GM23338 (cell line): ENCODE data around the gene SGCG. TPM values are rescaled to one million over a fixed set of nuclear protein-coding genes. Genes with fewer than 3 reads are reported as not detected.

Experiments used
- ATAC-seq: fragments of 200-7000 bp; cut with Tn5 transposase; 3 replicates; pipeline ENCODE4 v1.9.1; 2020
- DNase-seq: peaks from one replicate; pipeline ENCODE4 v3.0.0-alpha.2; 2015; ENCODE audit warnings: low spot score
- H2AFZ ChIP-seq: fragments of 200-600 bp; sonication (generic); 2 replicates; pipeline ENCODE4 v1.8.0; 2016; ENCODE audit warnings: antibody characterized with exemption, mild to moderate bottlenecking, moderate library complexity
- H3F3A ChIP-seq: fragments of 200-600 bp; sonication (generic); replicated peaks from 2 replicates; pipeline ENCODE4 v1.8.0; 2017; ENCODE audit warnings: antibody characterized with exemption, mixed run types, low read depth
- H3K27ac ChIP-seq: fragments of 200-600 bp; sonication (generic); 2 replicates; pipeline ENCODE4 v1.6.1; 2016; ENCODE audit warnings: low read depth
- H3K27me3 ChIP-seq: fragments of 200-600 bp; sonication (generic); 2 replicates; pipeline ENCODE4 v1.8.0; 2016; ENCODE audit warnings: mild to moderate bottlenecking, mixed run types, moderate library complexity; ENCODE audit not compliant: insufficient read depth
- H3K36me3 ChIP-seq: fragments of 200-600 bp; sonication (generic); 2 replicates; pipeline ENCODE4 v1.8.0; 2016; ENCODE audit warnings: mild to moderate bottlenecking; ENCODE audit not compliant: insufficient read depth
- H3K4me1 ChIP-seq: fragments of 200-600 bp; sonication (generic); 2 replicates; pipeline ENCODE4 v1.8.0; 2016; ENCODE audit warnings: mild to moderate bottlenecking, moderate library complexity; ENCODE audit not compliant: insufficient read depth
- H3K4me2 ChIP-seq: fragments of 200-600 bp; sonication (generic); 2 replicates; pipeline ENCODE4 v1.7.1; 2017; ENCODE audit warnings: mixed run types
- H3K4me3 ChIP-seq: fragments of 200-600 bp; sonication (generic); 2 replicates; pipeline ENCODE4 v1.6.1; 2016; ENCODE audit warnings: mixed run types
- H3K79me2 ChIP-seq: fragments of 200-600 bp; sonication (generic); replicated peaks from 2 replicates; pipeline ENCODE4 v1.8.0; 2017; ENCODE audit warnings: mild to moderate bottlenecking; ENCODE audit not compliant: insufficient read depth
- H3K9me2 ChIP-seq: fragments of 200-600 bp; sonication (generic); 2 replicates; pipeline ENCODE4 v1.8.0; 2017; ENCODE audit not compliant: insufficient read depth
- H4K20me1 ChIP-seq: fragments of 200-600 bp; sonication (generic); replicated peaks from 2 replicates; pipeline ENCODE4 v1.8.0; 2017; ENCODE audit warnings: mild to moderate bottlenecking; ENCODE audit not compliant: insufficient read depth
- H3K27ac Mint-ChIP-seq: 2 replicates; pipeline ENCODE4 v1.8.0; 2020; ENCODE audit warnings: inconsistent platforms, mild to moderate bottlenecking, moderate library complexity, mixed read lengths
- H3K27me3 Mint-ChIP-seq: 3 replicates; pipeline ENCODE4 v1.8.0; 2022; ENCODE audit warnings: low read depth, mild to moderate bottlenecking, moderate library complexity, mixed read lengths, inconsistent platforms; ENCODE audit not compliant: insufficient read depth, poor library complexity
- H3K36me3 Mint-ChIP-seq: 3 replicates; pipeline ENCODE4 v1.8.0; 2021; ENCODE audit warnings: low read depth, mild to moderate bottlenecking, inconsistent platforms, moderate library complexity, mixed read lengths
- H3K4me1 Mint-ChIP-seq: 3 replicates; pipeline ENCODE4 v1.8.0; 2020; ENCODE audit warnings: mild to moderate bottlenecking, inconsistent platforms, mixed read lengths
- H3K4me3 Mint-ChIP-seq: 3 replicates; pipeline ENCODE4 v1.8.0; 2021; ENCODE audit warnings: moderate library complexity, mild to moderate bottlenecking, inconsistent platforms, mixed read lengths
- H3K9me3 Mint-ChIP-seq: 3 replicates; pipeline ENCODE4 v1.8.0; 2020; ENCODE audit warnings: moderate library complexity, mild to moderate bottlenecking, inconsistent platforms, mixed read lengths
- CTCF ChIP-seq, 2 experiments: fragments of 200-600 bp in 1 of 2; sonication (generic) in 1 of 2; conservative IDR thresholded peaks; 2 replicates each; pipeline versions ENCODE4 v1.5.1 to v1.6.1; 2016 to 2017; ENCODE audit warnings: antibody characterized with exemption in 2 of 2, low read depth in 2 of 2, mild to moderate bottlenecking in 2 of 2, moderate library complexity in 1 of 2
- ETS1 ChIP-seq: IDR thresholded peaks from 2 replicates; pipeline ENCODE4 v1.6.1; 2016; ENCODE audit warnings: antibody characterized with exemption
- EZH2 ChIP-seq: fragments of 200-600 bp; sonication (generic); IDR thresholded peaks from one replicate; pipeline ENCODE4 v1.8.0; 2017; ENCODE audit warnings: antibody characterized with exemption, mild to moderate bottlenecking, low read depth; ENCODE audit not compliant: unreplicated experiment
- EZH2phosphoT487 ChIP-seq: fragments of 200-600 bp; sonication (generic); IDR thresholded peaks from one replicate; pipeline ENCODE4 v1.8.1; 2018; ENCODE audit warnings: antibody characterized with exemption; ENCODE audit not compliant: unreplicated experiment
- JUNB ChIP-seq: IDR thresholded peaks from one replicate; pipeline ENCODE4 v1.6.1; 2016; ENCODE audit warnings: antibody characterized with exemption; ENCODE audit not compliant: unreplicated experiment
- NANOG ChIP-seq: IDR thresholded peaks from 2 replicates; pipeline ENCODE4 v1.6.1; 2016; ENCODE audit warnings: antibody characterized with exemption, borderline replicate concordance
- REST ChIP-seq: IDR thresholded peaks from one replicate; pipeline ENCODE4 v1.6.1; 2018; ENCODE audit warnings: antibody characterized with exemption; ENCODE audit not compliant: unreplicated experiment
- STAT1 ChIP-seq: IDR thresholded peaks from one replicate; pipeline ENCODE4 v1.6.1; 2016; ENCODE audit warnings: antibody characterized with exemption; ENCODE audit not compliant: unreplicated experiment
- ZNF331 ChIP-seq: fragments of 250-450 bp; sonication (Bioruptor Pico); IDR thresholded peaks from 2 replicates; pipeline ENCODE4 v1.5.0; 2020; ENCODE audit warnings: low read depth, mild to moderate bottlenecking, moderate library complexity
- polyA plus RNA-seq: library from polyadenylated mRNA; unstranded; fragments of >200 nt; fragmentation: Nextera tagmentation; extraction: Ambion mirVana; gene quantifications from 2 replicates; pipeline ENCODE4 v1.2.1, GENCODE V29; 2016
- total RNA-seq: library from RNA; depleted of rRNA; stranded (reverse); fragments of >200 nt; shearing (Covaris generic); gene quantifications from 2 replicates; pipeline ENCODE4 v1.2.3, GENCODE V29; 2014

The SGCG gene
- total and polyA plus RNA-seq, 2 experiments from 2014 or later = not detected

GRCh38 chr13:23330356-23330755, 149.6 kb downstream of the SGCG start:
- H3K4me2 ChIP-seq = no peak overlapping the region
- no peak overlapping the region for H3K27ac Mint-ChIP-seq
- ATAC-seq (no peak), DNase-seq (no peak)
- 0 out of 2 replicates have a peak, but pooled peaks cover 5% of the 10 kb centered on the region for H3K36me3 ChIP-seq
- TF ChIP-seq ZNF331 (CRISPR knock-in tag) (no peak), STAT1 (no peak), EZH2phosphoT487 (no peak), ETS1 (no peak), NANOG (no peak), EZH2 (no peak), CTCF (conservative IDR thresholded peaks at IDR 0.05; ENCODE audit: low read depth in 2 of 2) (no peak)
- H3K9me3 Mint-ChIP-seq = peaks cover 47% of the 10 kb centered on the region
- no peaks in the 10 kb centered on the region for H3K79me2 ChIP-seq
- H3K27me3 ChIP-seq = no peaks in the 10 kb centered on the region
- no peaks in the 10 kb centered on the region for H3F3A ChIP-seq
- H3K4me1 ChIP-seq = no peaks in the 10 kb centered on the region
- H3K4me3 ChIP-seq = no peak overlapping the region
- no peaks in the 10 kb centered on the region; the same call in 1 of the 2 replicates for H3K9me2 ChIP-seq
- H3K4me1 Mint-ChIP-seq = no peaks in the 10 kb centered on the region
- H4K20me1 ChIP-seq = no peaks in the 10 kb centered on the region
- H3K27ac ChIP-seq = no peak overlapping the region
- H3K36me3 Mint-ChIP-seq = peaks cover 61% of the 10 kb centered on the region
- no peak overlapping the region for H3K4me3 Mint-ChIP-seq
- H3K27me3 Mint-ChIP-seq = no peaks in the 10 kb centered on the region
- H2AFZ ChIP-seq = no peak overlapping the region

GRCh38 chr13:23339225-23339624, 158.4 kb downstream of the SGCG start:
- H3K27me3 ChIP-seq = no peaks in the 10 kb centered on the region
- no peak overlapping the region for H3K27ac ChIP-seq
- peaks cover 3% of the 10 kb centered on the region for H3K9me2 ChIP-seq
- no peak for TF ChIP-seq REST
- TF ChIP-seq ETS1 = no peak
- no peak for TF ChIP-seq STAT1
- no peak for TF ChIP-seq JUNB
- no peak for TF ChIP-seq ZNF331 (CRISPR knock-in tag)
- Mint-ChIP-seq H3K4me1 (no peaks in the 10 kb centered on the region), H3K27ac (no peak overlapping the region), H3K27me3 (no peaks in the 10 kb centered on the region), H3K9me3 (peaks cover 76% of the 10 kb centered on the region), H3K36me3 (peaks cover 94% of the 10 kb centered on the region), H3K4me3 (no peak overlapping the region)
- H2AFZ ChIP-seq = no peak overlapping the region
- no peaks in the 10 kb centered on the region; the same call in 1 of the 2 replicates for H4K20me1 ChIP-seq
- no peak overlapping the region for H3K4me2 ChIP-seq
- H3F3A ChIP-seq = no peaks in the 10 kb centered on the region
- no peaks in the 10 kb centered on the region for H3K4me1 ChIP-seq
- no peaks in the 10 kb centered on the region; the same call in 1 of the 2 replicates for H3K79me2 ChIP-seq
- no peak for DNase-seq
- ATAC-seq = no peak
- H3K4me3 ChIP-seq = no peak overlapping the region
- H3K36me3 ChIP-seq = peaks cover 48% of the 10 kb centered on the region
